LNCAP (cell line): ENCODE results near the gene SERPINB5.

Source experiments
- TF ChIP-seq, protein P1 (sequence below): fragments of 450-650 bp; IDR thresholded peaks from 2 replicates; pipeline ENCODE4 v1.5.1; 2017; ENCODE audit warnings: mild to moderate bottlenecking

SERPINB5 gene

DNA sequence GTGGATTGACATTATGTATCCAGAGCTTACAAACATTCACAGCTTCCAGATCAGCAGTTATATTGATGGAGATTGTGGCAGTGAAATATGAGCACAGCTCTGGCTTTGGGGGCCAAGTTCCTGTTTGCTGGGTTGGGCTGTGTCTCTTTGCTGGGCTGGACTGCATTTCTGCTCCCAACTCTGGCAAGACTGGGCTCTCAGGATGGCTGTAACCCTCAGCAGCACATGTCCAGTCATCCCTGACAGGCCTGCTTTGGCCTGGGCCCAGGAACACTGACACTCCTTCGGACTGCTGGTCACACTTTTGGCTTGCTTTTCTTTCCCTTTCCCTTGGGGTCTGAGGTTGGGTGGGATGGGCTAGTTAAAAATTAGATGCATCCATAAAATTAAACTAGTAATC lies 36.5 kb upstream of the SERPINB5 start:
- TF ChIP-seq, protein P1, sequence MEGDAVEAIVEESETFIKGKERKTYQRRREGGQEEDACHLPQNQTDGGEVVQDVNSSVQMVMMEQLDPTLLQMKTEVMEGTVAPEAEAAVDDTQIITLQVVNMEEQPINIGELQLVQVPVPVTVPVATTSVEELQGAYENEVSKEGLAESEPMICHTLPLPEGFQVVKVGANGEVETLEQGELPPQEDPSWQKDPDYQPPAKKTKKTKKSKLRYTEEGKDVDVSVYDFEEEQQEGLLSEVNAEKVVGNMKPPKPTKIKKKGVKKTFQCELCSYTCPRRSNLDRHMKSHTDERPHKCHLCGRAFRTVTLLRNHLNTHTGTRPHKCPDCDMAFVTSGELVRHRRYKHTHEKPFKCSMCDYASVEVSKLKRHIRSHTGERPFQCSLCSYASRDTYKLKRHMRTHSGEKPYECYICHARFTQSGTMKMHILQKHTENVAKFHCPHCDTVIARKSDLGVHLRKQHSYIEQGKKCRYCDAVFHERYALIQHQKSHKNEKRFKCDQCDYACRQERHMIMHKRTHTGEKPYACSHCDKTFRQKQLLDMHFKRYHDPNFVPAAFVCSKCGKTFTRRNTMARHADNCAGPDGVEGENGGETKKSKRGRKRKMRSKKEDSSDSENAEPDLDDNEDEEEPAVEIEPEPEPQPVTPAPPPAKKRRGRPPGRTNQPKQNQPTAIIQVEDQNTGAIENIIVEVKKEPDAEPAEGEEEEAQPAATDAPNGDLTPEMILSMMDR = no peak

- TF ChIP-seq, protein P1 = no peak
Measured at GRCh38 chr18:63440881-63441280, 35.9 kb upstream of the SERPINB5 start.

DNA sequence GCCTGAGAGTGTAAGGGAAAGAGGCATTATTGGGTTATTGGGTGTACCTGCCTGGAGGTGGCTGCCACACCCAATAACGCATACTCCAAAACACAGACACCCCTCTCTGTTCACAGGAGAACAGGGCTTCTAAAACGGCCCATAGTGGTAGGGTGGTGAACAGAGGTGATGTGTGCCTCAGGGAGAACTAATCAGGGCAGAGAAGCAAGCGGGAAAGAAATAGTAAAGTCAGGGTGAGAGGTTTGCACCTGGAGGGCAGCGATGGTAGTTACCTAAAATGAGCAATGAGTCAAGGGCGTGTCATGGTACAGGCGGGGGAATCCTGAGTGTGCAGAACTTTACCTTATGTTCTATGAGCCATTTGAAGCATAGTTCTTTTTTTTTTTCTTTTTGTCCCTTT lies 32.9 kb upstream of the SERPINB5 start:
- TF ChIP-seq, protein P1 = no peak

- TF ChIP-seq, protein P1 = no peak
Measured at GRCh38 chr18:63444580-63444979, 32.2 kb upstream of the SERPINB5 start.

- TF ChIP-seq, protein P1 = no peak
Measured at GRCh38 chr18:63445037-63445436, 31.7 kb upstream of the SERPINB5 start.

GRCh38 chr18:63446266-63446665 lies 30.5 kb upstream of the SERPINB5 start:
- TF ChIP-seq, protein P1 = no peak

- TF ChIP-seq, protein P1 = no peak
Measured at GRCh38 chr18:63447066-63447465, 29.7 kb upstream of the SERPINB5 start.

DNA sequence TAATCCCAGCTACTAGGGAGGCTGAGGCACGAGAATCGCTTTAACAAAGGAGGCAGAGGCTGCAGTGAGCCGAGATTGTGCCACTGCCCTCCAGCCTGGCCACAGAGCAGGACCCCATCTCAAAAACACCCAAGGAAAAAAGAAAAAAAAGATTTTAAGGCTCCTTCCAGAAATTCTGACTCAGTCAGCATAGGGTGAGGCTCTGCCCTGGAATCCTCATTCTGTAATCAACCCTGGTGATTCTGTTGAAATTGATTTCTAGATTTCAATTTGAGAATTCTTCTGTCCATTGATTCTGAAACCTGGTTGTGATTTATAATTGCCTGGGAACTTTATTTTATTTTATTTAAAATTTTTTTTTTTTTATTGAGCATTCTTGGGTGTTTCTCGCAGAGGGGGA lies 27.3 kb upstream of the SERPINB5 start:
- TF ChIP-seq, protein P1 = no peak
